Measurements from ENCODE around the gene PRR5. TPM values are rescaled to one million over a fixed set of nuclear protein-coding genes. Genes with fewer than 3 reads are reported as not detected.

PRR5 gene
- total RNA-seq, 1 donor from 2014 or later: 4.0 TPM

GRCh38 chr22:44665115-44665514 lies 36.9 kb upstream of the PRR5 start:
- no peak overlapping the region for H3K27ac ChIP-seq
- H3K4me3 ChIP-seq: no peak overlapping the region
- peaks cover 9% of the 10 kb centered on the region for H3K27me3 Mint-ChIP-seq (ENCODE audit: insufficient read depth, low read depth)
- no peaks in the 10 kb centered on the region for H3K36me3 Mint-ChIP-seq
- H3K9ac ChIP-seq: no peak overlapping the region
- no peaks in the 10 kb centered on the region for H4K20me1 ChIP-seq (ENCODE audit: low read depth)
- peak; percentile 23 for DNase-seq (ENCODE audit: low spot score)
- peaks cover 35% of the 10 kb centered on the region for H3K4me1 Mint-ChIP-seq
- no peaks in the 10 kb centered on the region for H3K9me3 ChIP-seq (ENCODE audit: low read depth)
- peaks cover 19% of the 10 kb centered on the region for H3F3A ChIP-seq (ENCODE audit: low read depth)
- H3K36me3 ChIP-seq: no peaks in the 10 kb centered on the region
- TF ChIP-seq CTCF (IDR thresholded peaks at IDR 0.05): no peak
- no peak for TF ChIP-seq EZH2 (IDR thresholded peaks at IDR 0.05)
- H3K27me3 ChIP-seq: peaks cover 28% of the 10 kb centered on the region
- no peak overlapping the region for H3K4me3 Mint-ChIP-seq
- no peaks in the 10 kb centered on the region for H3K79me2 ChIP-seq (ENCODE audit: low read depth)
- H3K4me1 ChIP-seq: peaks cover 14% of the 10 kb centered on the region
- no peak overlapping the region for H2AFZ ChIP-seq (replicated peaks)
- peaks cover 2% of the 10 kb centered on the region for H3K9me3 Mint-ChIP-seq
- H3K4me2 ChIP-seq: no peak overlapping the region
- H3K27ac Mint-ChIP-seq: no peak overlapping the region

- Mint-ChIP-seq H3K27me3 (ENCODE audit: insufficient read depth, low read depth) (peaks cover 17% of the 10 kb centered on the region), H3K4me1 (peaks cover 30% of the 10 kb centered on the region), H3K36me3 (no peaks in the 10 kb centered on the region), H3K4me3 (peak overlapping the region; percentile 19), H3K27ac (no peak overlapping the region), H3K9me3 (peaks cover 2% of the 10 kb centered on the region)
- H3K4me1 ChIP-seq: peaks cover 5% of the 10 kb centered on the region
- no peak overlapping the region for H3K4me2 ChIP-seq
- no peak overlapping the region for H3K9ac ChIP-seq
- H3K27me3 ChIP-seq: peaks cover 28% of the 10 kb centered on the region
- H3F3A ChIP-seq (ENCODE audit: low read depth): peaks cover 19% of the 10 kb centered on the region
- H3K27ac ChIP-seq: no peak overlapping the region
- no peak overlapping the region for H2AFZ ChIP-seq (replicated peaks)
- no peak overlapping the region for H3K4me3 ChIP-seq
- H4K20me1 ChIP-seq (ENCODE audit: low read depth): no peaks in the 10 kb centered on the region
- DNase-seq (ENCODE audit: low spot score): no peak
- H3K79me2 ChIP-seq (ENCODE audit: low read depth): no peaks in the 10 kb centered on the region
- TF ChIP-seq CTCF (IDR thresholded peaks at IDR 0.05) (no peak), EZH2phosphoT487 (IDR thresholded peaks at IDR 0.05) (no peak), EZH2 (IDR thresholded peaks at IDR 0.05) (no peak)
- no peaks in the 10 kb centered on the region for H3K36me3 ChIP-seq
- no peaks in the 10 kb centered on the region for H3K9me3 ChIP-seq (ENCODE audit: low read depth)
These were observed 35.8 kb upstream of the PRR5 start for GRCh38 chr22:44666207-44666585.

DNA sequence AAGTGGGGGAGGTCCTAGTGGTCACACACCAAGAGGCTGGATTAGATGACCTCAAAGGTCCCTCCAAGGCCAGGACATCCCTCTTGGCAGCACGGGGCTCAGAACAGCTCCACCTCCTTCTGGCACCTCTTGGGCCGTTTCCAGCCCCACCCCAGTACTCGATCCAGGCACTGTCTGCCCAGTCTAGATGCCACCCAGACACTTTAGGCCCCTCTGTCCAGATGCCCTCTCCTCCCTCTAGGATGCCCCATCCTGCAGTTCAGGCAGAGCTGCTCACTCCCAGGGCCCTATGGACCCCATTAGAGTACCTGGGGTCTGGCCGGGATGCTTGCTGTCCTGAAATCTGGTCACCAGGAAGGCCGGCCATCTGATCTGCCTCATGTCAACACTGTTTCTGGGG lies 34.7 kb upstream of the PRR5 start:
- H3K4me1 Mint-ChIP-seq: peaks cover 27% of the 10 kb centered on the region
- no peak overlapping the region for H3K27ac Mint-ChIP-seq
- peaks cover 19% of the 10 kb centered on the region for H3F3A ChIP-seq (ENCODE audit: low read depth)
- H3K4me3 ChIP-seq: no peak overlapping the region
- H2AFZ ChIP-seq (replicated peaks): no peak overlapping the region
- H3K4me3 Mint-ChIP-seq: peak overlapping the region; percentile 80
- peaks cover 28% of the 10 kb centered on the region for H3K27me3 ChIP-seq
- no peak overlapping the region for H3K27ac ChIP-seq
- H3K36me3 Mint-ChIP-seq: no peaks in the 10 kb centered on the region
- H3K4me2 ChIP-seq: no peak overlapping the region
- H3K4me1 ChIP-seq: no peaks in the 10 kb centered on the region
- no peaks in the 10 kb centered on the region for H3K79me2 ChIP-seq (ENCODE audit: low read depth)
- H3K9me3 Mint-ChIP-seq: no peaks in the 10 kb centered on the region
- no peak for DNase-seq (ENCODE audit: low spot score)
- no peaks in the 10 kb centered on the region for H3K36me3 ChIP-seq
- no peaks in the 10 kb centered on the region for H4K20me1 ChIP-seq (ENCODE audit: low read depth)
- H3K27me3 Mint-ChIP-seq (ENCODE audit: insufficient read depth, low read depth): peaks cover 17% of the 10 kb centered on the region
- TF ChIP-seq EZH2phosphoT487 (IDR thresholded peaks at IDR 0.05) (no peak), CTCF (IDR thresholded peaks at IDR 0.05) (no peak), EZH2 (IDR thresholded peaks at IDR 0.05) (no peak)
- no peak overlapping the region for H3K9ac ChIP-seq
- no peaks in the 10 kb centered on the region for H3K9me3 ChIP-seq (ENCODE audit: low read depth)
